Gastrocnemius medialis (tissue), 4 donors: Measurements from ENCODE around the gene SPOCD1. TPM values are rescaled to one million over a fixed set of nuclear protein-coding genes. Genes with fewer than 3 reads are reported as not detected.

Source experiments
- ATAC-seq, 2 donors: fragments of 150-250 bp; one replicate each; pipeline ENCODE4 v1.9.1; 2016
- DNase-seq, 2 donors: peaks; one replicate each; pipeline ENCODE4 v3.0.0-alpha.2; 2019
- H3K27ac ChIP-seq, 4 donors: fragments of 200-600 bp; sonication (generic); 1 replicate in 1 of 4; 2 replicates in 3 of 4; pipeline ENCODE4 v1.5.1; 2016 to 2018; ENCODE audit warnings: mild to moderate bottlenecking in 2 of 4, moderate library complexity in 1 of 4
- H3K27me3 ChIP-seq, 3 donors: fragments of 200-600 bp; sonication (generic) in 2 of 3; 1 replicate in 1 of 3; 2 replicates in 2 of 3; pipeline versions ENCODE4 v1.5.1 to v1.6.0; 2016 to 2019; ENCODE audit warnings: mild to moderate bottlenecking in 1 of 3, moderate library complexity in 1 of 3
- H3K36me3 ChIP-seq, 2 donors: fragments of 200-600 bp; sonication (generic) in 1 of 2; one replicate each; pipeline ENCODE4 v1.5.1; 2017 to 2018
- H3K4me1 ChIP-seq, 2 donors: fragments of 200-600 bp; sonication (generic) in 1 of 2; one replicate each; pipeline ENCODE4 v1.5.1; 2016 to 2017; ENCODE audit warnings: mild to moderate bottlenecking in 2 of 2
- H3K4me3 ChIP-seq, 4 donors: fragments of 200-600 bp; sonication (generic) in 3 of 4; 1 replicate in 1 of 4; 2 replicates in 3 of 4; pipeline ENCODE4 v1.5.1; 2016 to 2019; ENCODE audit warnings: mild to moderate bottlenecking in 2 of 4
- H3K9me3 ChIP-seq, 3 donors: fragments of 200-600 bp; sonication (generic) in 2 of 3; 1 replicate in 1 of 3; 2 replicates in 2 of 3; pipeline ENCODE4 v1.5.1; 2016 to 2019
- CTCF ChIP-seq, 5 experiments: fragments of 450-650 bp in 3 of 5; fragments of 200-600 bp in 2 of 5; sonication (generic) in 2 of 5; IDR thresholded peaks in 4 of 5; conservative IDR thresholded peaks in 1 of 5; 1 replicate in 4 of 5; 2 replicates in 1 of 5; pipeline ENCODE4 v1.5.1; 2016 to 2019; ENCODE audit warnings: antibody characterized with exemption in 5 of 5, mild to moderate bottlenecking in 3 of 5, moderate library complexity in 3 of 5
- POLR2A ChIP-seq, 2 donors: fragments of 450-650 bp; IDR thresholded peaks; one replicate each; pipeline ENCODE4 v1.6.1; 2017; ENCODE audit warnings: antibody characterized with exemption in 2 of 2, mild to moderate bottlenecking in 2 of 2, moderate library complexity in 2 of 2
- in situ Hi-C, 4 donors: fragments of 200-750 bp; cut with MboI; loops; one replicate each; pipeline versions ENCODE4 v1.15.0 to v1.8.0; 2017; ENCODE audit warnings: low sequenced_read_pairs in 4 of 4
- intact Hi-C: fragments of 100-400 bp; cut with DNase I; formaldehyde crosslinking; loops from one replicate; pipeline ENCODE4 v1.15.1; 2023; ENCODE audit warnings: low total_unique reads
- total RNA-seq, 4 donors: library from RNA; depleted of rRNA; stranded (reverse); fragments of >200 nt; gene quantifications; one replicate each; pipeline versions ENCODE4 v1.1.0 to v1.2.3, GENCODE V29; 2016

The SPOCD1 gene
- total RNA-seq, 4 donors from 2014 or later, result not detected

- ATAC-seq, result no peak
- H3K27me3 ChIP-seq, result no peaks in the 10 kb centered on the region
- no peak for DNase-seq
- TF ChIP-seq CTCF (IDR thresholded peaks at IDR 0.05 in 4 of 5, conservative IDR thresholded peaks at IDR 0.05 in 1 of 5) (no peak), POLR2A (IDR thresholded peaks at IDR 0.05) (no peak)
- H3K27ac ChIP-seq, result no peak overlapping the region
- H3K9me3 ChIP-seq, result no peaks in the 10 kb centered on the region
- intact Hi-C loops, result loop anchor here (2.0 kb wide), 1 partner anchor 37 kb away; no protein-coding TSS in a partner anchor
- peaks cover 16 to 45% of the 10 kb centered on the region in 2 donors for H3K4me1 ChIP-seq
- H3K4me3 ChIP-seq, result no peak overlapping the region
- H3K36me3 ChIP-seq, result no peaks in the 10 kb centered on the region
- in situ Hi-C loops, result no loop called here
These were observed 63.6 kb downstream of the SPOCD1 start for GRCh38 chr1:31752258-31752657.

- no peak for TF ChIP-seq CTCF (IDR thresholded peaks at IDR 0.05 in 4 of 5, conservative IDR thresholded peaks at IDR 0.05 in 1 of 5)
- TF ChIP-seq POLR2A (IDR thresholded peaks at IDR 0.05), result no peak
- intact Hi-C loops, result loop anchor here (2.0 kb wide), 1 partner anchor 37 kb away; no protein-coding TSS in a partner anchor
- no peak for ATAC-seq
- no peaks in the 10 kb centered on the region for H3K27me3 ChIP-seq
- H3K36me3 ChIP-seq, result no peaks in the 10 kb centered on the region
- no peak for DNase-seq
- H3K4me3 ChIP-seq, result no peak overlapping the region
- in situ Hi-C loops, result no loop called here
- no peak overlapping the region for H3K27ac ChIP-seq
- no peaks in the 10 kb centered on the region for H3K9me3 ChIP-seq
- peaks cover 16 to 45% of the 10 kb centered on the region in 2 donors for H3K4me1 ChIP-seq
These were observed 64.0 kb downstream of the SPOCD1 start for GRCh38 chr1:31751822-31752241.

GRCh38 chr1:31750858-31751510, 64.8 kb downstream of the SPOCD1 start:
- TF ChIP-seq CTCF (IDR thresholded peaks at IDR 0.05 in 4 of 5, conservative IDR thresholded peaks at IDR 0.05 in 1 of 5) (no peak), POLR2A (IDR thresholded peaks at IDR 0.05) (no peak)
- Histone ChIP-seq H3K4me1 (peaks cover 16 to 42% of the 10 kb centered on the region in 2 donors), H3K9me3 (no peaks in the 10 kb centered on the region), H3K27me3 (no peaks in the 10 kb centered on the region), H3K4me3 (no peak overlapping the region), H3K36me3 (no peaks in the 10 kb centered on the region), H3K27ac (no peak overlapping the region)
- no peak for DNase-seq
- intact Hi-C loops (no loop called here), in situ Hi-C loops (no loop called here)
- no peak for ATAC-seq

GRCh38 chr1:31749785-31750735, 65.8 kb downstream of the SPOCD1 start:
- Histone ChIP-seq H3K4me3 (no peak overlapping the region), H3K27me3 (no peaks in the 10 kb centered on the region), H3K9me3 (no peaks in the 10 kb centered on the region), H3K36me3 (no peaks in the 10 kb centered on the region), H3K4me1 (peaks cover 16 to 33% of the 10 kb centered on the region in 2 donors), H3K27ac (no peak overlapping the region)
- ATAC-seq (no peak), DNase-seq (no peak)
- intact Hi-C loops, result no loop called here
- in situ Hi-C loops, result no loop called here
- TF ChIP-seq POLR2A (IDR thresholded peaks at IDR 0.05) (no peak), CTCF (IDR thresholded peaks at IDR 0.05 in 4 of 5, conservative IDR thresholded peaks at IDR 0.05 in 1 of 5) (no peak)
